SK-N-SH (cell line): Measurements from ENCODE around the gene SHMT1. TPM values are rescaled to one million over a fixed set of nuclear protein-coding genes. Genes with fewer than 3 reads are reported as not detected.

Source experiments
- CTCF ChIA-PET: fragments of 300-600, 350-600 bp; formaldehyde crosslinking; extraction: SDS; loops from one replicate; lab custom pipeline; 2021; lab: Yijun Ruan, JAX
- POLR2A ChIA-PET: fragments of 350-600 bp; sonication (Branson Sonifier 250); formaldehyde crosslinking; extraction: SDS; loops from one replicate; lab custom pipeline; 2020; ENCODE audit warnings: antibody characterized with exemption, inconsistent platforms; lab: Yijun Ruan, JAX
- DNase-seq: peaks from one replicate; pipeline ENCODE4 v3.0.0; 2012
- H2AFZ ChIP-seq: fragments of 200-600 bp; sonication (generic); 2 replicates; pipeline ENCODE4 v1.8.1; 2016; ENCODE audit warnings: antibody characterized with exemption, mild to moderate bottlenecking, low read depth
- H3F3A ChIP-seq: fragments of 200-600 bp; sonication (generic); replicated peaks from 2 replicates; pipeline ENCODE3; 2016; ENCODE audit warnings: antibody characterized with exemption, mild to moderate bottlenecking; ENCODE audit not compliant: insufficient read depth
- H3K27ac ChIP-seq, 2 experiments: fragments of 200-500 bp in 1 of 2; fragments of 200-600 bp in 1 of 2; sonication (Bioruptor generic) in 1 of 2; sonication (generic), shearing (Covaris generic) in 1 of 2; 2 replicates each; pipeline versions ENCODE4 v1.5.1 to v1.6.1; 2014 to 2016; ENCODE audit warnings: low read depth in 2 of 2, inconsistent platforms in 1 of 2, low read length in 1 of 2, mild to moderate bottlenecking in 1 of 2, mixed read lengths in 1 of 2
- H3K27me3 ChIP-seq: fragments of 200-600 bp; sonication (generic), shearing (Covaris generic); 2 replicates; pipeline ENCODE4 v1.6.1; 2016; ENCODE audit warnings: mixed run types; ENCODE audit not compliant: insufficient read depth
- H3K36me3 ChIP-seq, 2 experiments: fragments of 200-500 bp in 1 of 2; fragments of 200-600 bp in 1 of 2; sonication (Bioruptor generic) in 1 of 2; sonication (generic) in 1 of 2; replicated peaks in 1 of 2; 2 replicates each; pipeline versions ENCODE3 to v1.5.1; 2014 to 2016; ENCODE audit warnings: low read length in 1 of 2, mild to moderate bottlenecking in 1 of 2; ENCODE audit not compliant: insufficient read depth in 2 of 2, control insufficient read depth in 1 of 2
- H3K4me1 ChIP-seq, 2 experiments: fragments of 200-500 bp in 1 of 2; fragments of 200-600 bp in 1 of 2; sonication (Bioruptor generic) in 1 of 2; sonication (generic), shearing (Covaris generic) in 1 of 2; 2 replicates each; pipeline versions ENCODE4 v1.5.1 to v1.6.1; 2014 to 2016; ENCODE audit warnings: low read depth in 1 of 2, low read length in 1 of 2, mixed run types in 1 of 2; ENCODE audit not compliant: insufficient read depth in 2 of 2, control insufficient read depth in 1 of 2
- H3K4me2 ChIP-seq: fragments of 200-600 bp; sonication (generic), shearing (Covaris generic); 2 replicates; pipeline ENCODE4 v1.6.1; 2017; ENCODE audit warnings: mixed run types
- H3K4me3 ChIP-seq, 2 experiments: fragments of 200-500 bp in 1 of 2; fragments of 200-600 bp in 1 of 2; sonication (Bioruptor generic) in 1 of 2; sonication (generic), shearing (Covaris generic) in 1 of 2; 2 replicates each; pipeline versions ENCODE4 v1.5.1 to v1.8.1; 2014 to 2016; ENCODE audit warnings: low read depth in 2 of 2, inconsistent platforms in 1 of 2, low read length in 1 of 2, mild to moderate bottlenecking in 1 of 2, mixed read lengths in 1 of 2, moderate library complexity in 1 of 2
- H3K79me2 ChIP-seq: fragments of 200-600 bp; sonication (generic); 2 replicates; pipeline ENCODE4 v1.8.1; 2017; ENCODE audit warnings: mild to moderate bottlenecking; ENCODE audit not compliant: insufficient read depth
- H3K9ac ChIP-seq: fragments of 200-600 bp; sonication (generic); 2 replicates; pipeline ENCODE4 v1.6.1; 2017; ENCODE audit warnings: mixed run types
- H3K9me2 ChIP-seq: fragments of 200-600 bp; sonication (generic); 2 replicates; pipeline ENCODE4 v1.6.1; 2017; ENCODE audit warnings: mixed run types
- H3K9me3 ChIP-seq: fragments of 200-600 bp; sonication (generic); 2 replicates; pipeline ENCODE4 v1.6.1; 2017; ENCODE audit warnings: mixed run types, mild to moderate bottlenecking, moderate library complexity
- H4K20me1 ChIP-seq: fragments of 200-600 bp; sonication (generic); 2 replicates; pipeline ENCODE4 v1.6.1; 2017; ENCODE audit warnings: mild to moderate bottlenecking, mixed run types; ENCODE audit not compliant: insufficient read depth
- EP300 ChIP-seq, 2 experiments: IDR thresholded peaks; 2 replicates each; pipeline versions ENCODE4 v1.4.0 to v1.6.1; 2012; ENCODE audit warnings: borderline replicate concordance in 1 of 2, low read depth in 1 of 2, low read length in 1 of 2
- FOSL2 ChIP-seq: IDR thresholded peaks from 2 replicates; pipeline ENCODE4 v1.4.0; 2012; ENCODE audit warnings: low read depth, mild to moderate bottlenecking, moderate library complexity, borderline replicate concordance
- GATA2 ChIP-seq: sonication (generic); formaldehyde crosslinking; IDR thresholded peaks from 2 replicates; pipeline ENCODE4 v1.5.0; 2020; ENCODE audit warnings: mild to moderate bottlenecking, missing genetic modification reagents
- RAD21 ChIP-seq: IDR thresholded peaks from 2 replicates; pipeline ENCODE4 v1.6.1; 2012; ENCODE audit warnings: mild to moderate bottlenecking, low read length
- RCOR1 ChIP-seq: fragments of 150-350 bp; IDR thresholded peaks from 2 replicates; pipeline ENCODE4 v1.6.1; 2017; ENCODE audit warnings: antibody characterized with exemption, low read length
- RFX5 ChIP-seq: IDR thresholded peaks from 2 replicates; pipeline ENCODE4 v1.6.1; 2012; ENCODE audit warnings: mild to moderate bottlenecking, improper control_type of control experiment, low read length
- RXRA ChIP-seq: IDR thresholded peaks from 2 replicates; pipeline ENCODE4 v1.4.0; 2012; ENCODE audit warnings: low read depth, mild to moderate bottlenecking, borderline replicate concordance
- SIN3A ChIP-seq: IDR thresholded peaks from 2 replicates; pipeline ENCODE4 v1.6.1; 2012; ENCODE audit warnings: low read depth, mild to moderate bottlenecking, low read length, moderate library complexity, borderline replicate concordance
- SMC3 ChIP-seq: IDR thresholded peaks from 2 replicates; pipeline ENCODE4 v1.6.1; 2012; ENCODE audit warnings: low read depth, low read length, improper control_type of control experiment
- TCF12 ChIP-seq: IDR thresholded peaks from 2 replicates; pipeline ENCODE4 v1.4.0; 2012
- WGBS: methylation state at CpG from one replicate; pipeline ENCODE4 v1.1.6; 2017; ENCODE audit warnings: low lambda C conversion rate; 5-methylcytosine and 5-hydroxymethylcytosine counted together
- polyA plus RNA-seq, 3 experiments: library from polyadenylated mRNA; depleted of rRNA; stranded (reverse); fragments of >200 nt; gene quantifications; 2 replicates each; pipeline ENCODE4 v1.2.3, GENCODE V29; 2012
- TF ChIP-seq, protein P1 (sequence below): IDR thresholded peaks from 2 replicates; pipeline ENCODE4 v1.4.0; 2012; ENCODE audit warnings: low read depth, borderline replicate concordance
- TF ChIP-seq, protein P2 (sequence below): IDR thresholded peaks from 2 replicates; pipeline ENCODE4 v1.4.0; 2012; ENCODE audit warnings: low read depth, borderline replicate concordance
- TF ChIP-seq, protein P3 (sequence below): IDR thresholded peaks from 2 replicates; pipeline ENCODE4 v1.4.0; 2012; ENCODE audit warnings: low read depth
- TF ChIP-seq, protein P4 (sequence below): fragments of 150-350 bp; IDR thresholded peaks from 2 replicates; pipeline ENCODE4 v1.6.1; 2017; ENCODE audit warnings: antibody characterized with exemption, low read length, low read depth, borderline replicate concordance
- TF ChIP-seq, protein P5 (sequence below): IDR thresholded peaks from 2 replicates; pipeline ENCODE4; 2012

Gene SHMT1
- polyA plus RNA-seq, 1 of the 3 experiments (the other 2 are of a cell fraction): 17.0 TPM

DNA sequence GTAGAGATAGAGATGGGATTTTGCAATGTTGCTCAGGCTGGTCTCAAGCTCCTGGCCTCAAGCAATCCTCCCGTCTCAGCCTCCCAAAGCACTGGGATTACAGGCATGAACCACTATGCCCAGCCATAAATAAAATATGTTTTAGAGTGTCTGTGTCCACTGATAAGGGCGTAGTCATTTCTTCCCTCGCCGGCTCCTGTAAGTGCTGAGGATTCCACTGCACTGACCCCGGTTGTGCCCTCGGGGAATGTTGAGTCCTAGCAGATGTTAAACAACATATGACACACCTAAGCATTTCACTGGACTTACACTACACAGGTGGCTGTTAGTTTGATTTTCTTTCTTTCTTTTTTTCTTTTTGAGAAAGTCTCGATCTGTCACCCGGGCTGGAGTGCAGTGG, 5.6 kb upstream of the SHMT1 start:
- Histone ChIP-seq H3K4me2 (no peak overlapping the region), H3K27ac (no peak overlapping the region), H3K9me2 (no peaks in the 10 kb centered on the region), H3K79me2 (no peaks in the 10 kb centered on the region), H2AFZ (no peak overlapping the region), H3F3A (no peaks in the 10 kb centered on the region), H3K9ac (no peak overlapping the region), H3K36me3 (no peaks in the 10 kb centered on the region), H4K20me1 (no peaks in the 10 kb centered on the region), H3K4me1 (no peaks in the 10 kb centered on the region)
- DNase-seq: no peak
- TF ChIP-seq, protein P1, sequence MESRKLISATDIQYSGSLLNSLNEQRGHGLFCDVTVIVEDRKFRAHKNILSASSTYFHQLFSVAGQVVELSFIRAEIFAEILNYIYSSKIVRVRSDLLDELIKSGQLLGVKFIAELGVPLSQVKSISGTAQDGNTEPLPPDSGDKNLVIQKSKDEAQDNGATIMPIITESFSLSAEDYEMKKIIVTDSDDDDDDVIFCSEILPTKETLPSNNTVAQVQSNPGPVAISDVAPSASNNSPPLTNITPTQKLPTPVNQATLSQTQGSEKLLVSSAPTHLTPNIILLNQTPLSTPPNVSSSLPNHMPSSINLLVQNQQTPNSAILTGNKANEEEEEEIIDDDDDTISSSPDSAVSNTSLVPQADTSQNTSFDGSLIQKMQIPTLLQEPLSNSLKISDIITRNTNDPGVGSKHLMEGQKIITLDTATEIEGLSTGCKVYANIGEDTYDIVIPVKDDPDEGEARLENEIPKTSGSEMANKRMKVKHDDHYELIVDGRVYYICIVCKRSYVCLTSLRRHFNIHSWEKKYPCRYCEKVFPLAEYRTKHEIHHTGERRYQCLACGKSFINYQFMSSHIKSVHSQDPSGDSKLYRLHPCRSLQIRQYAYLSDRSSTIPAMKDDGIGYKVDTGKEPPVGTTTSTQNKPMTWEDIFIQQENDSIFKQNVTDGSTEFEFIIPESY: no peak
- TF ChIP-seq, protein P2, sequence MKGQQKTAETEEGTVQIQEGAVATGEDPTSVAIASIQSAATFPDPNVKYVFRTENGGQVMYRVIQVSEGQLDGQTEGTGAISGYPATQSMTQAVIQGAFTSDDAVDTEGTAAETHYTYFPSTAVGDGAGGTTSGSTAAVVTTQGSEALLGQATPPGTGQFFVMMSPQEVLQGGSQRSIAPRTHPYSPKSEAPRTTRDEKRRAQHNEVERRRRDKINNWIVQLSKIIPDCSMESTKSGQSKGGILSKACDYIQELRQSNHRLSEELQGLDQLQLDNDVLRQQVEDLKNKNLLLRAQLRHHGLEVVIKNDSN: no peak
- TF ChIP-seq, protein P3, sequence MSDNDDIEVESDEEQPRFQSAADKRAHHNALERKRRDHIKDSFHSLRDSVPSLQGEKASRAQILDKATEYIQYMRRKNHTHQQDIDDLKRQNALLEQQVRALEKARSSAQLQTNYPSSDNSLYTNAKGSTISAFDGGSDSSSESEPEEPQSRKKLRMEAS: no peak
- TF ChIP-seq, protein P4, sequence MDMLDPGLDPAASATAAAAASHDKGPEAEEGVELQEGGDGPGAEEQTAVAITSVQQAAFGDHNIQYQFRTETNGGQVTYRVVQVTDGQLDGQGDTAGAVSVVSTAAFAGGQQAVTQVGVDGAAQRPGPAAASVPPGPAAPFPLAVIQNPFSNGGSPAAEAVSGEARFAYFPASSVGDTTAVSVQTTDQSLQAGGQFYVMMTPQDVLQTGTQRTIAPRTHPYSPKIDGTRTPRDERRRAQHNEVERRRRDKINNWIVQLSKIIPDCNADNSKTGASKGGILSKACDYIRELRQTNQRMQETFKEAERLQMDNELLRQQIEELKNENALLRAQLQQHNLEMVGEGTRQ: no peak
- no peak for TF ChIP-seq RCOR1
- TF ChIP-seq, all 33 proteins: peak for 0
- Histone ChIP-seq H3K4me3 (no peak overlapping the region), H3K9me3 (no peaks in the 10 kb centered on the region), H3K27me3 (no peaks in the 10 kb centered on the region)
- ChIA-PET CTCF (no interaction called here), POLR2A (no interaction called here)
- WGBS: 48% methylated on average over 8 of the region's 8 CpGs

DNA sequence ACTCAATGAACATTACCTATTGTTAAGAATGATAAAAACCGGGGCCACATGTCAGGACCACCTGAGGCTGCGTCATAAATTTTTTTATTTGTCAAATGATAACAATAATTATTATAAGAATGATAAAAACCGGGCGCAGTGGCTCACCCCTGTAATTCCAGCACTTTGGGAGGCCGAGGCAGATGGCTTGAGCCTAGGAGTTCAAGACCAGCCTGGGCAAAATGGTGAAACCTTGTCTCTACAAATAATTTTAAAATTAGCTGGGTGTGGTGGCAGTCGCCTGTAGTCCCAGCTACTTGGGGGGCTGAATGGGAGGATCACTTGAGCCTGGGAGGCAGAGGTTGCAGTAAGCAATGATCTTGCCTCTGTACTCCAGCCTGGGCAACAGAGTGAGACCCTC, 816 bp upstream of the SHMT1 start:
- H3K9ac ChIP-seq: no peak overlapping the region
- DNase-seq: no peak
- H4K20me1 ChIP-seq: no peaks in the 10 kb centered on the region
- no peaks in the 10 kb centered on the region for H3K9me2 ChIP-seq
- no peak overlapping the region for H3K27ac ChIP-seq
- H3K27me3 ChIP-seq: no peaks in the 10 kb centered on the region
- TF ChIP-seq RAD21 (no peak), RCOR1 (no peak), TCF12 (no peak), SMC3 (no peak), SIN3A (no peak), RXRA (no peak), GATA2 (CRISPR knock-in tag) (no peak), EP300 (IDR thresholded peaks at IDR 0.05; ENCODE audit: borderline replicate concordance in 1 of 2, low read depth in 1 of 2, low read length in 1 of 2) (no peak), FOSL2 (no peak), RFX5 (no peak)
- TF ChIP-seq, protein P4: no peak
- TF ChIP-seq, protein P1: no peak
- TF ChIP-seq, protein P5, sequence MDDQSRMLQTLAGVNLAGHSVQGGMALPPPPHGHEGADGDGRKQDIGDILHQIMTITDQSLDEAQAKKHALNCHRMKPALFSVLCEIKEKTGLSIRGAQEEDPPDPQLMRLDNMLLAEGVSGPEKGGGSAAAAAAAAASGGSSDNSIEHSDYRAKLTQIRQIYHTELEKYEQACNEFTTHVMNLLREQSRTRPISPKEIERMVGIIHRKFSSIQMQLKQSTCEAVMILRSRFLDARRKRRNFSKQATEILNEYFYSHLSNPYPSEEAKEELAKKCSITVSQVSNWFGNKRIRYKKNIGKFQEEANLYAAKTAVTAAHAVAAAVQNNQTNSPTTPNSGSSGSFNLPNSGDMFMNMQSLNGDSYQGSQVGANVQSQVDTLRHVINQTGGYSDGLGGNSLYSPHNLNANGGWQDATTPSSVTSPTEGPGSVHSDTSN: no peak
- H3K79me2 ChIP-seq: peaks cover 21% of the 10 kb centered on the region; the same call in 1 of the 2 replicates
- H2AFZ ChIP-seq: peak overlapping the region; percentile 91; the same call in 1 of the 2 replicates
- no peaks in the 10 kb centered on the region for H3K36me3 ChIP-seq
- WGBS: 71% methylated on average over 5 of the region's 6 CpGs
- H3K4me3 ChIP-seq: no peak overlapping the region
- H3K4me1 ChIP-seq: peaks cover 4 to 8% of the 10 kb centered on the region in 2 experiments; a peak in 1 of 4 replicates
- peaks cover 4% of the 10 kb centered on the region for H3F3A ChIP-seq
- no peak overlapping the region for H3K4me2 ChIP-seq
- POLR2A ChIA-PET: no interaction called here
- CTCF ChIA-PET: no interaction called here
- H3K9me3 ChIP-seq: no peaks in the 10 kb centered on the region
